Endothelial cell (in vitro differentiated cells): ENCODE results near the gene PARL. TPM values are rescaled to one million over a fixed set of nuclear protein-coding genes. Genes with fewer than 3 reads are reported as not detected.

Experiments used
- DNase-seq: peaks from one replicate; pipeline ENCODE4 v3.0.0; 2021; ENCODE audit warnings: low spot score
- H3K27ac Mint-ChIP-seq: one replicate; pipeline ENCODE4 v1.8.0; 2021; ENCODE audit warnings: mixed read lengths, inconsistent platforms; ENCODE audit not compliant: unreplicated experiment
- H3K27me3 Mint-ChIP-seq: one replicate; pipeline ENCODE4 v1.8.0; 2021; ENCODE audit warnings: mild to moderate bottlenecking, moderate library complexity, mixed read lengths, inconsistent platforms; ENCODE audit not compliant: unreplicated experiment
- H3K36me3 Mint-ChIP-seq: one replicate; pipeline ENCODE4 v1.8.0; 2021; ENCODE audit warnings: mild to moderate bottlenecking, low read depth, mixed read lengths, inconsistent platforms; ENCODE audit not compliant: unreplicated experiment
- H3K4me1 Mint-ChIP-seq: one replicate; pipeline ENCODE4 v1.8.0; 2021; ENCODE audit warnings: mild to moderate bottlenecking, mixed read lengths, inconsistent platforms; ENCODE audit not compliant: unreplicated experiment
- H3K4me3 Mint-ChIP-seq: one replicate; pipeline ENCODE4 v1.8.0; 2021; ENCODE audit warnings: mild to moderate bottlenecking, mixed read lengths, inconsistent platforms; ENCODE audit not compliant: unreplicated experiment
- H3K9me3 Mint-ChIP-seq: one replicate; pipeline ENCODE4 v1.8.0; 2021; ENCODE audit warnings: mixed read lengths, inconsistent platforms; ENCODE audit not compliant: unreplicated experiment
- total RNA-seq: library from RNA; stranded (reverse); fragmentation: NEBNext Ultra II Directional; extraction: Animal tissue kit (Norgen Biotek cat#: 25700); gene quantifications from one replicate; pipeline ENCODE4 v1.2.1, GENCODE V29; 2021; ENCODE audit not compliant: unreplicated experiment
- TF ChIP-seq, protein P1 (sequence below): fragments of 200-600 bp; sonication (generic); IDR thresholded peaks from one replicate; pipeline ENCODE4 v1.5.0; 2021; ENCODE audit warnings: antibody characterized with exemption; ENCODE audit not compliant: unreplicated experiment

The PARL gene
- total RNA-seq, 1 donor from 2014 or later: 62.9 TPM

DNA sequence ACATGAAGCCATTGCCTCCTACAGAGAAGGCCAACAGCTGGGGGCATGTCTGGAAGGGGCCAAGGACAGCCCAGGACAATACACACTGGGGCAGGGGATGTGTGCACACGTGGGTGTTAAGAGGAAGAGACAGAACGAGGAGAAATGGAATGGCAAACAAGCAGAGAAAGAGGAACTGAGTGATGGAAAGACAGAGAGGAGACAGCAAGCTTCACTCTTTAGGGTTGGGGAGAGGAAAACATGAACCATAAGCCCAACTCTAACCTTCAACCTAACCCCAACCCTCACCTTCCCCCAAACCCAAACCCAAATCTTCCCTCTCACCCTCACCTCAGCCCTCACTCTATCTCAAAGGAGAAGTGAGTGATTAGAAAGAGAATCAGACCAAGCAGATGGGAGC lies 11.9 kb upstream of the PARL start:
- H3K27me3 Mint-ChIP-seq: no peaks in the 10 kb centered on the region
- no peak overlapping the region for H3K4me3 Mint-ChIP-seq
- H3K9me3 Mint-ChIP-seq: no peaks in the 10 kb centered on the region
- no peaks in the 10 kb centered on the region for H3K36me3 Mint-ChIP-seq
- TF ChIP-seq, protein P1, sequence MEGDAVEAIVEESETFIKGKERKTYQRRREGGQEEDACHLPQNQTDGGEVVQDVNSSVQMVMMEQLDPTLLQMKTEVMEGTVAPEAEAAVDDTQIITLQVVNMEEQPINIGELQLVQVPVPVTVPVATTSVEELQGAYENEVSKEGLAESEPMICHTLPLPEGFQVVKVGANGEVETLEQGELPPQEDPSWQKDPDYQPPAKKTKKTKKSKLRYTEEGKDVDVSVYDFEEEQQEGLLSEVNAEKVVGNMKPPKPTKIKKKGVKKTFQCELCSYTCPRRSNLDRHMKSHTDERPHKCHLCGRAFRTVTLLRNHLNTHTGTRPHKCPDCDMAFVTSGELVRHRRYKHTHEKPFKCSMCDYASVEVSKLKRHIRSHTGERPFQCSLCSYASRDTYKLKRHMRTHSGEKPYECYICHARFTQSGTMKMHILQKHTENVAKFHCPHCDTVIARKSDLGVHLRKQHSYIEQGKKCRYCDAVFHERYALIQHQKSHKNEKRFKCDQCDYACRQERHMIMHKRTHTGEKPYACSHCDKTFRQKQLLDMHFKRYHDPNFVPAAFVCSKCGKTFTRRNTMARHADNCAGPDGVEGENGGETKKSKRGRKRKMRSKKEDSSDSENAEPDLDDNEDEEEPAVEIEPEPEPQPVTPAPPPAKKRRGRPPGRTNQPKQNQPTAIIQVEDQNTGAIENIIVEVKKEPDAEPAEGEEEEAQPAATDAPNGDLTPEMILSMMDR: no peak
- peaks cover 2% of the 10 kb centered on the region for H3K4me1 Mint-ChIP-seq
- no peak overlapping the region for H3K27ac Mint-ChIP-seq
- DNase-seq: no peak

DNA sequence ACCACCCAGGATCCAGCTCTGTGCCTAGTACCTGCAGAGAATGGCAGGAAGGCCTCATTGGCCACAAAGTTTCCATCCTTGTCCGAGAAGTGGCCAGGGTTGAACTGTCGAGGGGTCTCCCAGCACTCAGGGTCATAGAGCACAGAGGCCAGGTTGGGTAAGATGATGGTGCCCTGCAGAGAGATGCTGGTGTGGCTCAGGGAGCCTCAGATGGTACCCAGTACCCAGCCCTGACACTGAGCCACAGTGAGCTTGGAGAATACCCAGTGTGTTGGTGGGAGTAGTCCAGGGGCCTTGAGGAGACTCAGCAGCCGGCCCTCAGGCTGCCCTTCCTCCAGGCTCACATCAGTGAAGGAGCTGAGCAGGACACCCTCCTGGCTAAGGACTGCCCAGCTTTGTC lies 11.5 kb upstream of the PARL start:
- Mint-ChIP-seq H3K9me3 (no peaks in the 10 kb centered on the region), H3K36me3 (no peaks in the 10 kb centered on the region), H3K4me3 (no peak overlapping the region), H3K27me3 (no peaks in the 10 kb centered on the region), H3K27ac (no peak overlapping the region), H3K4me1 (peaks cover 2% of the 10 kb centered on the region)
- TF ChIP-seq, protein P1: no peak
- no peak for DNase-seq

DNA sequence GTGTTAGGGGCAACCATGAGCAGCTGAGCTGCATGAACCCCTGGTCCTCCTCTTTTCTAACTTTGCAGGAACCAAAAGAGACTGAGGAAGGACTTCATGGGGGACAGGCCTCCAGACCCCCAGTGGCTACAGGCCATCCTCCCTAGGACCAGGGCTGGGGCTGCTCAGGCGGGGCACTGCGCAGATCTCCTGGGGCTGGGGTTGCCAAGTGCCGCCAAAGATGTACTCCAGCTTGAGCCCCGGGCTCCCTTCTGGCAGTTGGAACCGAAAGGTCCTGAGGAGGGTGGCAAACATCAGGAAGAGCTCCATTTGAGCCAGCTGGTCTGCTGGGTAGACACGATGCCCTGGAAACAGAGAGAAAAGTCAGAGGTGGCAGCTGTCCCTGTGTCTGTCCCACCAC lies 11.1 kb upstream of the PARL start:
- H3K4me1 Mint-ChIP-seq: peaks cover 2% of the 10 kb centered on the region
- no peaks in the 10 kb centered on the region for H3K27me3 Mint-ChIP-seq
- DNase-seq: no peak
- H3K36me3 Mint-ChIP-seq: no peaks in the 10 kb centered on the region
- H3K9me3 Mint-ChIP-seq: no peaks in the 10 kb centered on the region
- TF ChIP-seq, protein P1: no peak
- H3K27ac Mint-ChIP-seq: no peak overlapping the region
- H3K4me3 Mint-ChIP-seq: no peak overlapping the region

DNA sequence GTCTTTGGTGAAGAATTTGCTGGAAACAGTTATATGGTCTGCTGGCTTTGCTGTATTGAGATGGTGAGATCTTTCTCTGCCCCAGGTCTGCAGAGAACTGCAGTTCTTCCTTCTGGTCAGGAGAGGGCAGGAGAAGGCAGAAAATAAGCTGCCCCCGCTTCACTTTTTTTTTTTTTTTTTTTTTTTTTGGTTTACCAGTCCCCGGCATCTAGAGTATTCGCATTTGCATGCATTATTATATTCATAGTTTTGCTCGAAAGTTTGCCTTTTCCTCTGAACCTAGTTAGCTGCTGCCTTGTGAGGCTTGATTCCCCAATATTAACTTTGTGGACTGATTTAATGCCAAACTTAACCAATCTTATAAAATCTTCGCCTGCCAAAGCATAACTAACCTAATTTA lies 10.6 kb upstream of the PARL start:
- Mint-ChIP-seq H3K27me3 (no peaks in the 10 kb centered on the region), H3K9me3 (no peaks in the 10 kb centered on the region), H3K4me1 (peaks cover 2% of the 10 kb centered on the region), H3K4me3 (no peak overlapping the region), H3K36me3 (no peaks in the 10 kb centered on the region), H3K27ac (no peak overlapping the region)
- TF ChIP-seq, protein P1: peak; percentile 77
- DNase-seq: peak; percentile 23

DNA sequence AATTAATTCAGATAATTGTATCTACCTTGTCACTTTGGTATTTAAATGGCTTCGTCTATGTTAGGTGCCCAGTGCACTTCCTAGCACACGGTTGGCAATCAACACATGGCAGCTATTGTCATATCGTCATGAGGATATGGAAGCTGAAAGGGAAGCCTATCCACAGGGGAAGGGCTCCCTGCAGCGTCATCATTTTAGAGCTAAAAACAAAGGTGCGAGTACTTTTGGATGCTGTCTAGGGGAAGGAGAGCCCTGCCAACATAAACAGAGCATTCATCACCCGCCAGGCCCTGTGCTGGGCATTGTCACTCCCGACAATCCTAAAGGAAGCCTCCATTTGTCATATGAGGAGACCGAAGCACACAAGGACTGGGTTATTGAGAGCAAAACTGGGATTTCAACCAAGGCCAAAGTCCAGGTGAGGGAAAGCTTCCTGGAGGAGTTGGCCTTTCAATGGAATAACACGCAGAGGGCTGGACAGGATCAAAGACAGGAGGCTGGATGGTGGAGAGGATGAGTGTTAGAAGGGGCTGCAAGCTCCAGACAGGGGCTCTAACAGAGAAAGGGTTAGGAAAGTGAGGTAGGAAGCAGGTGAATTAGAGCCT lies 8.0 kb upstream of the PARL start:
- H3K27me3 Mint-ChIP-seq: peaks cover 6% of the 10 kb centered on the region
- H3K4me1 Mint-ChIP-seq: peaks cover 2% of the 10 kb centered on the region
- no peak overlapping the region for H3K27ac Mint-ChIP-seq
- H3K9me3 Mint-ChIP-seq: no peaks in the 10 kb centered on the region
- TF ChIP-seq, protein P1: no peak
- no peak overlapping the region for H3K4me3 Mint-ChIP-seq
- no peaks in the 10 kb centered on the region for H3K36me3 Mint-ChIP-seq
- DNase-seq: no peak
